GM18861 (cell line): Measurements from ENCODE around the gene B3GNT7.
"Not testable (repeated sequence)": the region's sequence is repeated elsewhere in the genome, so short reads cannot be mapped to it uniquely, and the experiment has no call there.

ENCODE experiments used
- ATAC-seq: cut with Tn5 transposase; IDR thresholded peaks from one replicate; pipeline ENCODE4 v1.9.1; 2021; ENCODE audit not compliant: unreplicated experiment

The B3GNT7 gene

DNA sequence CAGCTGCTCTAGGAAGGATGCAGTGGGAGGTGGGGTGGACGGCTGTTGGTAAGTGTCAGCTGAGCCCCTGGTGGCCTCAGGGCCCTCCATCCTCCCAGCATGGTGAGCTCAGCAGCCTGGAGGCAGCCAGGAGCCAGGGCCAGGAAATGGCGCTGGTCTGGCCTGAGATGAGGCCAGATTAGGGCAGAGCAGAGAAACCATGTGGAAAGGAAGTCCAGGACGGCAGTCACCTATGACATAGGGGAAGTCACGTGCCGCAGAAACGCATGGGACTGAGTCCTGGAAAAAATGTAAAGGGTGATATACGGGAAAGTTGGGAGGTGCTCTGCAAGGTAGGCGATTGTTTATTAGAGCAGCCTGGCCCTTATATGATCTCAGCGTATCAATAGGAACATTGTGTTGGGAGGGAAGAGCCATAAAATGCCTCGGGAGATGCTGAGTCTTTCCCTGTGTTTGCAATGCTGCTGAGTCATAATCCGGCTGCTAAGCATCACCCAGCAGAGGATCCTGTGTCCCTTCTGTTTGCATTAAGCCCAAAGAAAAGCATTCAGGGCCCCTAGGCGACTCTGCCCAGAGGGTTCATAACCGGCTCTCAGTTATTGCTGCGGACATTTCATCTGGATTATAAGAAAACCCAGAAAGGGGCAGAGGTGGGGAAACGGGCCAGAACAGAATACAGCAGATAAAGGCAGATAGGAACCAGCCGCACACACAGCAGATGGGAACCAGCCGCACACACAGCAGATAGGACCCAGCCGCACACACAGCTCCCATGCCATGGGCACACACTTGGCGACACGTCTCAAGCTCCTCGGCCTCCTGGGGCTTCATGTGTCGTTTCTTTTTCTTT lies 30.3 kb upstream of the B3GNT7 start:
- no peak for ATAC-seq

DNA sequence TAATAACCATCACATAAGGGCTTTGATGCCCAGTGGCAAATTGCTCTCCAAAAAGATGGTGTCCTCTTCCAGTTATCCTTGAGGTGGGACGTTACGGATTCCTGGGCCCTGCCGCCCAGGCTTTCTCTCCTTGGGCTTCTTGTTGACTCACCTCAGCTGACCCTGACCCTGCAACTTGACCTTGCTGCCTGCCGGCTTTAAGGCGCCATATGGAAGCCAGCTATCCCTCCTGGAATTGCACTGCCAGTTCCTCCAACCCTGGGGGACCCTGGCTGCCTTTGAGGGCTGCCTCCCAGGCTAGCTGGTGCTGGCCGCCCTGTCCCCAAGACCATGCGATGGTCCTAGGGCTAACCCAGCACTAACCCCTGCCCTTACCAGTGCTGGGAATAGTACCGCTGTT lies 28.3 kb upstream of the B3GNT7 start:
- ATAC-seq: no peak

DNA sequence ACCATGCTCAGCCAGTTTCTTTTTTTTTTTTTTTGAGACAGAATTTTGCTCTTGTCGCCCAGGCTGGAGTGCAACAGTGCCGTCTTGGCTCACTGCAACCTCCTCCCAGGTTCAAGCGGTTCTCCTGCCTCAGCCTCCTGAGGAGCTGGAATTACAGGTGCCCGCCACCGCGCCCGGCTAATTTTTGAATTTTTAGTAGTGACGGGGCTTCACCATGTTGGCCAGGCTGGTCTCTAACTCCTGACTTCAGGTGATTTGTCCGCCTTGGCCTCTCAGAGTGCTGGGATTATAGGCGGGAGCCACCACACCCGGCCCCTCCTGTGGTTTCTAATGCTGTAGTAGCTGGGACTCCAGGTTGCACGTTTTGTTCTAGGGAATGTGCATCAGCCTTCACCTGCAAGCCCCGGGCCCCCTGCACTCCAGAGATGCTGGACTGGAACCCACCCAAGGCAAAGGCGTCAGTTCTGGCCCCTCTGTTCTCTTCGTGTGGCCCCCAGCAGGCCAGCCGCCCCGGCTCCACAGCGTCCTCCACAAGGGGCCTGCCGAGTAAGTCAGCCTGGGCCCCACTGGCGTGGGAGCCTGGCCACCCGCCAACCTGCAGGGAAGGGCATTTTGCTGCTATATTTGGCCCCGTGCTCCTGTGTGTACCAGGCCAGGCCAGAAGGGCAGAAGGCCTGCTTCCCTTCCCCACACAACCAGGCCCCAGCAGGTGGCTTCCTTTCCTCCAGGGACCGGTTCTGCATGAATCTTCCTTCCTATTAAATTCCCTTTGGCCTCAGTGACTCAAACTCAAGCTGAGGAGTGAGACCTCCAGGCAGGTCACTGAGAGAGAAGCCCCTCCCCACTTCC lies 25.7 kb upstream of the B3GNT7 start:
- no peak for ATAC-seq

DNA sequence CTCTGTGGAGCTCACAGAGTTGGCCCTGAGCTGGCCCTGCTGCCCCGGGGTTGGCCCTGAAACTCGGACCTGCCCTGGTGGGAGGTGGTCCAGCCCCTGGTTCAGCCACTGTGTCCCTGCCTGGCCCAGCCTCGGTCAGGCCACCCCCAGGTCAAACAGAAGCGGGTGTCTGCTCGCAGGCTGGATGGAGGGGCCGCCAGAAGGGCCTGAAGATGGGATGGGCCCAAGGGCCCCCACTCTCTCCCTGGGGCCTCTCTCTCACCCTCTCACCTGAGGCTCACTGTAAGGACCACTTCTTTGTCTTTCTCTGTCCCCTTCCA lies 25.1 kb upstream of the B3GNT7 start:
- no peak for ATAC-seq

DNA sequence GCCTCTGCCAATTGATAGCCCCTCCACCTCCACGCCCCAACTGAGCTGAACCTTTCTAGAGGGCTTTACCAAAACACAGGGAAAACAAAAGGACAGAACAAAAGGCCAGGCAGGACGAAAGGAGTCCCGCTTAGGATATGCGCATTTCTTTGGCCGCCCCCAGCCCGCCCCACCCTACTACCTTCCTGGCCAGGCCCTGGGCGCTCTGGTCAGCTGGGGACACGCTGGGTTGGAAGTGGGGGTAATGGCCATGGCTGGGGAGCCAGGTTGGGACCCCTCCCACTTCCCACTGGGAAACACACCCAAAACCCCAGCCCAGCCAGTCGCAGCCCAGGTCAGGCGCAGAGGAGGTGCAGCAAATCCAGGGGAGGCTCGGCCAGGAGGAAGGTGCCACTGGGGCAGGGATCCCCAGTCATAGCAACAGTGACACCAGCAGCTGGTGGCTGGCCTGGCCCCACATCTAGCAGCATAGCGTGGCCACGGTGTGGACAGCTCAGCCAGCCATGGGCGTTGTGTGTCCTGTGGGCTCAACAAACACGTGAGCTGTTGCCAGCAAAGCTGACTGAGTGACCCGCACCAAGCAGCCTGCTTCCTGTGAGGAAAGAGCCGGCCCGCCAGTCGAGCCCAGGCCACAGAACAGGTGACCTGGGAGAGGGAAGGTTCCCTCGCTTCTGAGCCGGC lies 24.6 kb upstream of the B3GNT7 start:
- ATAC-seq: no peak

DNA sequence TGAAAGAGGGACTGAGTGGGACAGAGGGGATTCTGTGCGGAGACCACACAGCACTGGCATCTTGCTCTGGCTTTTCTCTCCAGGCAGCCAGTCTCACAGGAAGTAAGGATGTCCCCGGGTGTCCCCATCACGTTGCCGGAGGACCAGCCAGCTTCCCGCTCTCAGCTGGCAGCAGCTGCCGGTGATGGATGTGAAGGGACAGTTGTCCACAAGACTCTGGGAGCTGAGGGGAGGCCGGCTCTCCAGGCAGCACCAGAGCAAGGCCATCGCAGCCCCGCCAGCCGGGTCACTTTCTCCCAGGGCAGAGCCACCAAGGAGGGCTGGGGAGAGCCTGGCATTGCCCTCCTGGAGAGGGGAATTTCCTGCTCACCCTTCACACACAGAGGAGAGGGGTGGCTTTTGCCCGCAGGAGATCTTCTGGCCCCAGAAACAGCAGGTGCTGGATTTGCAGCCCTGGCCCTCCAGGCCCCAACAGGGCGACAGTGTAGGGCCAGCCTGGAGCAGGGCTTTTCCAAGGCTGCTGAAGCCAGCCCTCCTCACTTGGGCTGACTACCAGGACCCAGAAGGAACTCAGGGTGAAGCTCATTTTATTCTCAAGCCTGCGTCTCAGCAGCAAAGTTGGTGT lies 24.0 kb upstream of the B3GNT7 start:
- ATAC-seq: no peak

DNA sequence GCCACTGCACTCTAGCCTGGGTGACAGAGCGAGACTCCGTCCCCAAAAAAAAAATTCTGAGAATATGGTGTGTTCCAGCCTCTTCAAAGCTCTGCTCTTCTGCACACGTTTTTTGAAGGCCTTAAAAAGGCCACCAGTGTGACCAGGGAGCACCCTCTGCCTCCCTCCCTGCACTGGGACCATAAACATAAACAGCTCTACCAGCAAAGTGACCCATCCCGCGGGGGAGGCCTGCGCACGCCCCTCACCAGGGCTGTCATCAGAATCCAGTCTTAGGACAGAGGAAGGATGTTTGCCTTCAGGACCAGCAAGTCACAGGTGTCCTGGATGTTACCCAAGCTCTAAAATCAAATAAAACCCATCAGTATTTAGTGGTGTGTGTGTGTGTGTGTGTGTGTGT lies 23.2 kb upstream of the B3GNT7 start:
- ATAC-seq: no peak

DNA sequence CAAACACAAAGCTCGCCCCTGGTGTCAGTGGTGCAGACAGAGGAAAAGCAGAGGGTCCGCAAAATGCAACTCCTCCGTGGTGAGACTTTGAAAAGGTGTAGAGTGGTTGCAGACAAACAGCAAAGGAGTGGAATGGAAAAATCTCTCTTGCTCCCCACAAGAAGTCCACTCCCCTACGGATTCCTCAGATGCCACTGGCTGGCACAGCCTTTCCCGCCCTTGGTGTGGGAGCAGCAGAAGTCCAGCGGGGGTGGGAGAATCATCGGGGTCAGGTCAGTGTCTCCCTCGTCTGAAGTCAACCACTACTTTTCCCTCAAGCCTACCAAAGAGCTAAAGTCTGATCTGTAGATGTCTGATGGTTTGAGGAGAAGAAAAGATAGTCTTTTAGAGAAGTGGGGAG lies 22.3 kb upstream of the B3GNT7 start:
- no peak for ATAC-seq

DNA sequence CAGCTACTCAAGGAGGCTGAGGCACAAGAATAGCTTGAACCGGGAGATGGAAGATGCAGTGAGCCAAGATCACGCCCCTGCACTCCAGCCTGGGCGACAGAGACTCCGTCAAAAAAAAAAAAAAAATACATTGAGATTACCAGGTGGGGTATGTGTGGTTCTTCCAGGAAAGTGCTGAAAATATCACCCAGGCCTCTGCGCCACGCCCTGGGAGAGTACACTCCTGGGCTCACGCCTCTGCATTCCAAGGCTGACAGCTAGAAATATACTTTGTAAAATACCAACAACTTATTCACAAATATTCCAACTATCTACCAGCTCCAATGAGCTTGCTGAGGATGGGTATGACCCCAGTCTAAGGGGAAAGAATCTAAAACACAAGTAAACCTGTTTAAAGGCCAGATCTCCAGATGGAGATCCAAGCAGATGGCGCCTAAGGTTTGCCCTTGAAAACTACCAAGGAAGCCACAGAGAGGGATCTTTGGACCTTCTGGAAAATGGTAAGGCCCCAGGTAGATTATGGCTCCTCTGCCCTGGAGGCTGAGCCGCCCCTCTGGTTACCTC lies 21.6 kb upstream of the B3GNT7 start:
- no peak for ATAC-seq

DNA sequence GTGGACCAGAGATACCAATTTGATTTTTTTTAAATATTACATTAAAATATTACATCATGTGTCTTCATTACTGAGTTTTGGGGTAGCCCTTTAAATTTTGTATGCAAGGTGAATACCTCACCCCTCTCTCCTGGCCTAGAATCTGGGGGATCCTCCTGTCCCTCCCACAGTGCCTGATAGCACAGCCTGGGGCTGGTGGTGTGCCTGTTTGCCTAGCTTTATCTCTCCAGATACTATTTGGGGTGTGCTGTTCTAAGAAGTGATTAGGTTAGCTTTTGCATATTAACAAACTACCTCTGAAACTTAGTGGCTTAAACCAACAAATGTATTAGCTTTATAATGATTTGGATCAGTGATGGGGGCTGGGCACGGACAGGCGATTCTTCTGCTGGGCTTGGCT lies 20.7 kb upstream of the B3GNT7 start:
- no peak for ATAC-seq

DNA sequence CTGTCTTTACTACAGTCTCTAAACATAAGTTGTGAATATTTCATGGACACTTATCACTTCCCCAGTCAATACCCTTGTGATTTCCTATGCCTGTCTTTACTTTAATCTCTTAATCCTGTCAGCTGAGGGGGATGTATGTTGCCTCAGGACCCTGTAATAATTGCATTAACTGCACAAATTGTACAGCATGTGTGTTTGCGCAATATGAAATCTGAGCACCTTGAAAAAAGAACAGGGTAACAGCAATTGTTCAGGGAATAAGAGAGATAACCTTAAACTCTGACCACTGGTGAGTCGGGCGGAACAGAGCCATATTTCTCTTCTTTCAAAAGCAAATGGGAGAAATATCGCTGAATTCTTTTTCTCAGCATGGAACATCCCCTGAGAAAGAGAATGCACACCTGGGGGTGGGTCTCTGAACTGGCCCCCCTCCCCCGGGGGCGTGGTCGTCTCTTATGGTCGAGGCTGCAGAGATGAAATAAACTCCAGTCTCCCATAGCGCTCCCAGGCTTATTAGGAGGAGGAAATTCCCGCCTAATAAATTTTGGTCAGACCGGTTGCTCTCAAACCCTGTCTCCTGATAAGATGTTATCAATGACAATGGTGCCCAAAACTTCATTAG lies 19.4 kb upstream of the B3GNT7 start:
- not testable (repeated sequence) for ATAC-seq

DNA sequence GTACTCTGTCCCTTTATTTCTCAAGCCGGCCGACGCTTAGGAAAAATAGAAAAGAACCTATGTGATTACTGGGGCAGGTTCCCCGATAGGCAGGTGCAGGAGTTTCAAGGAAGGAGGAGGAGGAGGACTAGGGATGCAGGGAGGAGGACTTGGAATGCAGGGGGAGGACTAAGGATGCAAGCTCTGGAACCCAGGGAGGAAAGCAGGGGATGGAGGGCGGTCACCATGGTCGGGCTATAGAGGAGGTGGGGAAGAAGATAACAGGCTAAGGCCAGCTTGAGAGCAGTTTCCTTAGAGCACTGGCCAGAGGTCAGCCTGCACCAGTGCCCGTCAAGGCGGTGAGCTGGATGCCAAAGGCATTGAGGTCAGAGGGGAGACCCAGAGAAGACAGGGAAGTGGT lies 18.7 kb upstream of the B3GNT7 start:
- no peak for ATAC-seq

DNA sequence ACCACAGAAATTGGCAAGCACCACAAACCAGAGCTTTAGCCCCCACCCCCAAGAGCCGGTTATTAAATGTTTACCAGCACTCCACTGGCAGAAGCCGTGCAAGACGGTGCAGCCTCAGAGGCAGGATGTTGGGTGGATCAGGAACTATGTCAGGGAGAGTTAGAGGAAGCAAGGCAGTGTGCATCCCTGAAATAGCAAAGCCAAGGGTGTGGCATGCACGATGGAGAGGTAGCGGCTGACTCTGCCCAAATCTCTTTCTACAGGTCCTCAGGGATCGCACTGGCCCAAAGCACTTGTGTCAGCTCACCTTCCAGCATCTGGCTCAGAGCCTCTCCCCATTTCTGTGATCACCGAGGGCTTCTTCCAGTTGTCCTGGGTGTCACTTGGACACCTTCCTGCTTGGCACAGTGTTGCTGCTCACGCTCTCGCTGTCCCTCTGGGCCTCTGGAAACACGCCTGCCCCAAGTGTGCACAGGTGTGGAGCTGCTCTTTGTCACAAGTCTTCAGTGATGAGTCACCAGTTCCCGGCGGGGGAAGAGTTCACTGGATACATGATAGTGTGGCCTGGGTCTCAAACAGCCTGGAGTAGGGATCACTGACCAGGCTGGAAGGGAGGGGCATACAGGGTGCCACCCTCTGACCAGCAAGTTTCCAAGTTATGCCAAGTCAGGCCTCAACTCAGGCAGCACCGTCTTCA lies 17.3 kb upstream of the B3GNT7 start:
- no peak for ATAC-seq

DNA sequence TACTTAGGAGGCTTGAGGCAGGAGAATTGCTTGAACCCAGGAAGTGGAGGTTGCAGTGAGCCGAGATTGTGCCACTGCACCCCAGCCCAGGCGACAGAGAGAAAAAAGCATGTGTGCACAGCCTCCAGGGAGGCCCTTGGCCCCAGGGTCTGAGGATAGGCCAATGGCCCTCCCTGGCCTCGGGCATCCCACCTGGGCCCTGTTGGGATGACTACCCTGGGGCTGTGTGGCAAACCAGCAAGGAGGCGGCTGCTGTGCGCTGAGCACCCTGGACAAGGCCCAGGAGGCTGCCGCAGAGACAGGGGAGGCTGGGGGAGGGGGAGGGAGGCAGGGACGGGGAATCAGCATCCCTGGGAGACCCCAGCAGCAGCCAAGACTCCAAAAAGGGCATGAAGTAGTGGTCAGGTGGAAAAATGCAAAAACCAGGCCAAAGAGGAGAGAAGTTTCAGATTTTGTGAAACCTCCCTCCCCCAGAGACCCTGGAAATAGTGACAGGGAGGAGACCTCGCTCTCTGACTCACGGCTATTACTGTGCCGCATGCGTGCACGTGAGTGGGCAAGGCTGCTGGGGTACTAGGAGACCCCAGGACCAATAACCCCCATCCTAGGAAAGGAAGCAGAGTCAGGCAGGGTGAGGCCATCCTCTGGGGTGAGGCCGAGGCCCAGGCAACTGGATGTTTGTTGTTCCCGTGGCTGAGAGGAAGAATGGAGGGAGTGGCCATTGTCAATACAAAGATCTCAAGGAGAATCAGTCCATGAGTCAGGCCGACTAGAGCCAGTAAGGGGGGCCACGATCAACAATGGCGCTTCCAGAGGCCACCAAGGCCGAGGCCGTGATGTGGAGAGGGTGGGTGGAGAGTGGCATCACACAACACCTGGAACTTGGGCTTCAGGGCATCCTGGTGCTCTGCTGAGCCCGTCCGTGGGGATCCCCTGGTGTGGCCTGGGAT lies 16.0 kb upstream of the B3GNT7 start:
- ATAC-seq: no peak

DNA sequence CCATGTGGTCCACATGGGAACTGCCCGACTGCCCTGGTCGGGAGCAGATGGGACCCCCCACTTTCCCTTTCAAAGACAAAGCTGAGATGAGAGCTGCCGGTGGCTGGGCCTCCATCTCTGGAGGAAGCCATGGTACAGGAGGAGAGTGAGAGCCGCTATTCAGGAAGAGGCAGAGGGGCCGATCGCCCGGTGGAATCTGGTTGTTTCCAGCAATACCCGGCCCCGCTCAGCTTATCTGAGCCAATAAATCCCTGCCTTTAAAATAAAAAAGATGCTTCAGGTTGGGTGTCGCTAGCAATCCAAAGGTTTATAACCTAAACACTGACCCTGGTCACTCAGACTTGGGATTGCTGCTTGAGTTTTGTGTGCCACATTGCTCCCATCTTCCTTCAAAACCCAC lies 15.2 kb upstream of the B3GNT7 start:
- ATAC-seq: no peak

DNA sequence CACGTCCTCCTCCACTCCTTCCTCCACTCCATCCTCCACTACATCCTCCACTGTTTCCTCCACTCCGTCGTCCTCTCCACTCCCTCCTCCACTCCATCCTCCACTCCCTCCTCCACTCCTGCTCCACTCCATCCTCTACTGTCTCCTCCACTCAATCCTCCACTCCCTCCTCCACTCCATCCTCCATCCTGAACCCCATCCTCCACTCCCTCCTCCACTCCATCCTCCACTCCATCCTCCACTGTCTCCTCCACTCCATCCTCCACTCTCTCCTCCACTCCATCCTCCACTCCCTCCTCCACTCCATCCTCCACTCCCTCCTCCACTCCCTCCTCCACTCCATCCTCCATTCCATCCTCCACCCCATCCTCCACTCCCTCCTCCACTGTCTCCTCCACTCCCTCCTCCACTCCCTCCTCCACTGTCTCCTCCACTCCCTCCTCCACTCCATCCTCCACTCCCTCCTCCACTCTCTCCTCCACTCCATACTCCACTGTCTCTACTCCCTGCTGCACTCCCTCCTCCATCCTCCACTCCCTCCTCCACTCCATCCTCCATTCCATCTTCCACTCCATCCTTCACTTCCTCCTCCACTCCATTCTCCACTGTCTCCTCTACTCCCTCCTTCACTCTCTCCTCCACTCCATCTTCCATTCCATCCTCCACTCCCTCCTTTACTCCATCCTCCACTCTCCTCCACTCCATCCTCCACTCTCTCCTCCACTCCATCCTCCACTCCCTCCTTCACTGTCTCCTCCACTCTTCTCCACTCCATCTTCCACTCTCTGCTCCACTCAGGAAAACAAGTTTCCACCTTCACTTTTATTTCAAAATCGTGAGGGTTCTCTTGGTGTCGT lies 14.3 kb upstream of the B3GNT7 start:
- no peak for ATAC-seq

DNA sequence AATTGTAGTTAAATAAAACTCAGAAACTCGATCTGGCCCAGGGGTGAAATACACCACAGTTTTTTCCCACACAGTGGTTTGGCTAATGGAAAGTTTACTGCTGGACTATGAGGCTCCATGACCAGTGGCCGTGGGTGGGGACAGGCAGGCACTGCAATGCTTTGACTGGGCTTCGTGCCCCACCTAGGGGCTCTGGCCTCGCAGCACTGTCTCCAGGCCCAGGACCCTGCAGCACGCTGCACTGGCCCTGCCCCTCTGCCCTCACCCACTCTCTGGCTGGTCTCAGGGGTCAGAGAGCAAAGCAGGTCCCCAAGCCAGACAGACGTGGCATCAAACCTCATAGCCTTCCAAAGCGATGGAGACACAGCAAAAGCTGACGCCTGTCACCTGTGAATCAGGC lies 13.4 kb upstream of the B3GNT7 start:
- no peak for ATAC-seq
